T-cell (primary cell): Measurements from ENCODE around the gene FBXL5. TPM values are rescaled to one million over a fixed set of nuclear protein-coding genes. Genes with fewer than 3 reads are reported as not detected.

ENCODE experiments used
- ATAC-seq, 4 experiments: fragments of 200-7000 bp in 3 of 4; fragments of 150-1000 bp in 1 of 4; cut with Tn5 transposase; replicated peaks in 1 of 4; 1 replicate in 3 of 4; 2 replicates in 1 of 4; pipeline ENCODE4 v1.10.0; 2021; ENCODE audit warnings: moderate library complexity in 3 of 4, mild to moderate bottlenecking in 2 of 4, moderate number of reproducible peaks in 1 of 4
- CTCF ChIA-PET, 2 donors: fragments of 300-600 bp; sonication (Branson Sonifier 250); formaldehyde crosslinking; loops; one replicate each; lab custom pipeline; 2022; ENCODE audit warnings: antibody characterized with exemption in 2 of 2; lab: Charles Lee
- POLR2A ChIA-PET, 2 donors: fragments of 300-600 bp; sonication (Branson Sonifier 250); formaldehyde crosslinking; loops; one replicate each; lab custom pipeline; 2022; ENCODE audit warnings: antibody characterized with exemption in 2 of 2; lab: Charles Lee
- DNase-seq, 35 experiments: peaks; one replicate each; pipeline versions ENCODE4 v3.0.0 to v3.0.0-alpha.2; 2013 to 2023
- H3K27ac ChIP-seq: one replicate; pipeline ENCODE4 v1.5.1; 2013; ENCODE audit warnings: low read length
- H3K27me3 ChIP-seq, 2 experiments: replicated peaks in 1 of 2; 1 replicate in 1 of 2; 2 replicates in 1 of 2; pipeline versions ENCODE4 v1.6.1 to v1.7.0; 2013; ENCODE audit warnings: low read length in 1 of 2, mixed read lengths in 1 of 2; ENCODE audit not compliant: control insufficient read depth in 2 of 2, insufficient read depth in 2 of 2; ENCODE audit errors: extremely low read depth in 1 of 2
- H3K36me3 ChIP-seq, 2 donors: 1 replicate in 1 of 2; 2 replicates in 1 of 2; pipeline versions ENCODE4 v1.6.1 to v1.7.0; 2013; ENCODE audit warnings: low read length in 1 of 2; ENCODE audit not compliant: control insufficient read depth in 2 of 2, insufficient read depth in 1 of 2; ENCODE audit errors: extremely low read depth in 1 of 2
- H3K4me1 ChIP-seq, 2 experiments: 1 replicate in 1 of 2; 2 replicates in 1 of 2; pipeline versions ENCODE4 v1.6.1 to v1.7.0; 2013; ENCODE audit warnings: low read length in 2 of 2, mixed read lengths in 1 of 2; ENCODE audit not compliant: insufficient read depth in 2 of 2, control insufficient read depth in 1 of 2; ENCODE audit errors: extremely low read depth in 1 of 2
- H3K4me3 ChIP-seq, 2 donors: 1 replicate in 1 of 2; 2 replicates in 1 of 2; pipeline versions ENCODE4 v1.5.1 to v1.7.0; 2013; ENCODE audit warnings: mild to moderate bottlenecking in 2 of 2, low read length in 1 of 2, moderate library complexity in 1 of 2; ENCODE audit not compliant: control insufficient read depth in 1 of 2; ENCODE audit errors: extremely low read depth in 1 of 2
- H3K9me3 ChIP-seq: 2 replicates; pipeline ENCODE4 v1.7.0; 2013
- H3K27ac Mint-ChIP-seq, 2 donors: one replicate each; pipeline ENCODE4 v1.8.0; 2020 to 2021; ENCODE audit warnings: mild to moderate bottlenecking in 2 of 2, mixed read lengths in 2 of 2
- H3K27me3 Mint-ChIP-seq, 2 donors: one replicate each; pipeline ENCODE4 v1.8.0; 2021 to 2022; ENCODE audit warnings: mixed read lengths in 2 of 2
- H3K36me3 Mint-ChIP-seq: one replicate; pipeline ENCODE4 v1.8.0; 2021; ENCODE audit warnings: mixed read lengths
- H3K4me1 Mint-ChIP-seq, 3 donors: one replicate each; pipeline ENCODE4 v1.8.0; 2020 to 2022; ENCODE audit warnings: mixed read lengths in 3 of 3, mild to moderate bottlenecking in 1 of 3
- H3K4me3 Mint-ChIP-seq, 3 donors: one replicate each; pipeline ENCODE4 v1.8.0; 2020 to 2022; ENCODE audit warnings: mild to moderate bottlenecking in 3 of 3, mixed read lengths in 3 of 3, moderate library complexity in 3 of 3
- H3K9me3 Mint-ChIP-seq, 3 donors: one replicate each; pipeline ENCODE4 v1.8.0; 2020 to 2022; ENCODE audit warnings: mixed read lengths in 3 of 3
- WGBS: methylation state at CpG from one replicate; pipeline ENCODE4 v1.1.5; 2013; ENCODE audit warnings: missing lambda C conversion rate; ENCODE audit not compliant: insufficient coverage; 5-methylcytosine and 5-hydroxymethylcytosine counted together
- total RNA-seq, 35 experiments: library from RNA in 6 of 35; stranded (reverse) in 6 of 35; fragments of 120-200 nt in 1 of 35; gene quantifications; one replicate each; pipeline versions ENCODE4 v1.2.1 to v1.2.4 and lab custom pipeline; 2013 to 2026

The FBXL5 gene
- total RNA-seq, 5 donors from 2014 or later (not counting 1 experiment from before 2014, with no cell fraction given), result 40.2 to 64.6 (median 45.0) TPM

DNA sequence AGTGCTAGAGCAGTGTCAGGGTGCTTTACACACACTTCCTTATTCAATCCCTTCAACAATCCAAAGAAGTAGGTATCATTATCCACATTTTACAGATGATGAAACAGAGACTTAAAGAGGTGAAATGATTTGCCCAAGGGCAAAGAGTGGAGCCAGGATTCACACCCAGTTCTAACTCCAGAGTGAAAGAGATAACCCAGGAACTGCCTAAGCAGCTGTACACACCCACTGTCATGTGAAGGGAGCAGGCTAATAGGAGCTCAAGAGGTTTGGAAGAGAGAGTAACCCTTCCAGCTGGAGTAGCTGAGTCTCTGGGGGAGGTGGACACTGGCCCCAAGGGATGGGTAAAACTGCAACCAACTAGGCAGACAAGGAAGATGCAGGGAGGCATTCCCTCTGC lies 92.5 kb downstream of the FBXL5 start:
- no peak overlapping the region for H3K4me3 Mint-ChIP-seq
- no peaks in the 10 kb centered on the region for H3K4me1 ChIP-seq
- peaks cover 2 to 3% of the 10 kb centered on the region in 2 donors for H3K36me3 ChIP-seq
- H3K27me3 ChIP-seq, result no peaks in the 10 kb centered on the region
- H3K27me3 Mint-ChIP-seq, result no peaks in the 10 kb centered on the region
- ChIA-PET POLR2A (no interaction called here), CTCF (no interaction called here)
- H3K27ac ChIP-seq, result no peak overlapping the region
- no peaks in the 10 kb centered on the region for H3K9me3 ChIP-seq
- H3K9me3 Mint-ChIP-seq, result no peaks in the 10 kb centered on the region
- ATAC-seq, result no peak
- no peak overlapping the region for H3K27ac Mint-ChIP-seq
- no peak overlapping the region for H3K4me3 ChIP-seq
- no peak for DNase-seq
- H3K36me3 Mint-ChIP-seq, result peaks cover 37% of the 10 kb centered on the region
- H3K4me1 Mint-ChIP-seq, result peaks cover 0 to 2% (median 0%) of the 10 kb centered on the region in 3 donors

DNA sequence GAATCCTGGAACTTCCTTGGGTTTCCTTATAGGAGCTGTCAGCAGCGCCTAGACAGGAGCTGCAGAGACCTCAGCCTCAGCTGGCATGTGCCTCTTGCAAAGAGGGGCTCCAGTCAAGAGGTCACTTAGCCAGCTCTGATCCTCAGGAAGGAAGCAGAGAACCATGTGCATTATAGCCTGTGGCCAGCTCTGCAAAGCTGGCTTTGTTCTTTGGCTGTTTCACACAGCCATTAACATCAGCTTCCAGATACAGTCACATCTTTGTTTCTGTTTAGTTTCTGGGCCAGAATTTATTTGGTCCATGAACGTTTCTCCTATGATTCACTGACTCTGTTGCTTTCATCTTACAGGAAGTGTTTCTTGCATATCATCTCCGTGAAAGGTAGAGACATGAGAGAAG lies 93.0 kb downstream of the FBXL5 start:
- H3K4me1 ChIP-seq, result no peaks in the 10 kb centered on the region
- Mint-ChIP-seq H3K27me3 (no peaks in the 10 kb centered on the region), H3K9me3 (no peaks in the 10 kb centered on the region), H3K4me3 (no peak overlapping the region), H3K36me3 (peaks cover 32% of the 10 kb centered on the region), H3K4me1 (peaks cover 0 to 2% (median 0%) of the 10 kb centered on the region in 3 donors), H3K27ac (no peak overlapping the region)
- no peak for ATAC-seq
- H3K27ac ChIP-seq, result no peak overlapping the region
- H3K36me3 ChIP-seq, result peaks cover 2 to 3% of the 10 kb centered on the region in 2 donors
- no peaks in the 10 kb centered on the region for H3K27me3 ChIP-seq
- no peak overlapping the region for H3K4me3 ChIP-seq
- H3K9me3 ChIP-seq, result no peaks in the 10 kb centered on the region
- WGBS, result 100% methylated on average over 1 of the region's 3 CpGs
- no peak for DNase-seq
- ChIA-PET CTCF (interaction anchor here in 1 of 2 donors (0.9 kb wide), 1 partner anchor 16 kb away, joined by 3 read pairs; no protein-coding TSS in a partner anchor), POLR2A (no interaction called here)

DNA sequence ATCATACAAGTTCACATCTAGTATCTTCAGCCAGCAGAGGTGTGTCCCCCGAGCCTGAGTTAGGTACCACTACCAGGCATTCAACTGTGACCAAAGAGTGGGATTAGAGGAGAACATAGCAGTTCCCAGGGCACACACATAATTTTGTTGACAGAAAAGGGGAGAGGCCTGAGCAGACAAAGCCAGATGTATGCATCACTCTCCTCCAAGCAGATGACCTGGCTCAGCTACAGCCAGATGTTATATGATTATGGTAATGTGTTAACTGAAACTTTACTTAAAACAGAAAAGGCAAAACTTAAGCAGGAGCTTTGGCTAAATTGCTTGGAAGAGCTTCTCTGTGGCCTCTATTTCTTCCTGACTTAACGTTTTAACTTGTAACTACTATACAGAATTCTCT lies 96.6 kb downstream of the FBXL5 start:
- no peaks in the 10 kb centered on the region for H3K9me3 ChIP-seq
- ATAC-seq (no peak), DNase-seq (no peak)
- no peak overlapping the region for H3K4me3 ChIP-seq
- H3K36me3 Mint-ChIP-seq, result peaks cover 15% of the 10 kb centered on the region
- no peaks in the 10 kb centered on the region for H3K9me3 Mint-ChIP-seq
- H3K4me1 Mint-ChIP-seq, result peaks cover 0 to 2% (median 0%) of the 10 kb centered on the region in 3 donors
- no peaks in the 10 kb centered on the region for H3K27me3 Mint-ChIP-seq
- H3K4me1 ChIP-seq, result no peaks in the 10 kb centered on the region
- no peak overlapping the region for H3K4me3 Mint-ChIP-seq
- peaks cover 0 to 2% of the 10 kb centered on the region in 2 donors for H3K36me3 ChIP-seq
- H3K27ac ChIP-seq, result no peak overlapping the region
- ChIA-PET POLR2A (no interaction called here), CTCF (no interaction called here)
- no peaks in the 10 kb centered on the region for H3K27me3 ChIP-seq
- WGBS, result no CpG with 5 or more reads among the region's 2 CpGs
- H3K27ac Mint-ChIP-seq, result no peak overlapping the region

DNA sequence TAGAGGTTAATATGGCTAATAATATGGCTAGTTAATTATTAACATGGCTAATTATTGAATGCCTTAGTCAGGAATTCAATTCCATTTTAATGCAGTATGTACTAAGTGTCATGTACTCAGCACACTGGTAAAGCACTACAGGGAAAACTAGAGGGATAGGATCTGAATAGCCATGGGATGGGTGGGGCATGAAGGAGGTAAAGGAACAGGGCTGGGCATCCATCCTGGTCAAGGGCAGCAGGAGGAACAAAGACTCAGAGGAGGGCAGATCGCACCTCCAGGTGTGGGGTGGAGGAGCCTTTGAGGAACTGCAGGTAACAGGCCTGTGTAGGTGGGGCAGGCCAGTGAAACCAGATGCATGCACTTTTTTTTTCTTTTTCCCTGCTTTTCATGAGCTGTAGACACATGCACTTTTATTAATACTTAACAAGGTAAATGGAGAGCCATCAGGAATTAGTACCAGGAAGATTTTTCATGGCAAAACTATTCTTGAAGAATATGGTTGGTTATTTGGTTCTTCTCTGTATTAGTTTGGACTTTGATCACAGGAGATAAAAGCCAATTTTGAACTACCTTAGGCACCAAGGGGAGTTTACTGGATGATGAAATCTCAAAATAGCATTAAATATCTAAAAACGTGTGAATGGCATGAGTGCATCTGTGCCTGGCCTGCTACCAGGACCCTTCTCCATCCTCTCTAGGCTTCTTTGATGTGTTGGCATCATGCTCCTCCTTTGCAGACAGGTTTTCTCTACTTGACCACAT lies 97.2 kb downstream of the FBXL5 start:
- no peaks in the 10 kb centered on the region for H3K9me3 Mint-ChIP-seq
- CTCF ChIA-PET, result no interaction called here

DNA sequence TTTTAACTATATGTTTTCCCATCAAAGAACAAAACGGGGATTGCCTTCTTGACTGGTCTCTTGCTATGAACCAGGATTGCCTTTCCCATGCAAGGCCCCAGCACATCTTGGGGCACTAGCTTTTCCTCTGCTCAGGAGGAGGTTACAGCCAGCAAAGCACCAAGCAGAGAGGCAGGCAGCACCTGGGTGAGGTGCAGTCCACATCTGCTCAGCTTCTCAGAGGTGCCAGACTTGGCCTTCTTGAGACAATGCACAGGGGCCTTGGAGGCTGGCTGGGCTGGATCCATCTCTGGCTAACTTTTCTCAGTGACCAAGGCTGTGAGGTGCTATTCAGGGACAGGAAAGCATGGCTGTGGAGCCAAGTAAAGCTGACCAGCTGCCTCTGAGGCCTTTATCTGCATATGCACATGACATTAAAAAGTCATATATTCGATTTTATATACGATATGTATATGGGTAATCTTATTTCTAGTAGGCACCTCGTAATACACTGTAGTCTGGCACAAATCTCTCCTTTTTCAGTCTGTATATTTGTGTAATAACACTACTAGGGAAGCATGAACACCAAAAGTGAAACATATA lies 98.6 kb downstream of the FBXL5 start:
- H3K4me3 Mint-ChIP-seq, result no peak overlapping the region
- ChIA-PET CTCF (no interaction called here), POLR2A (no interaction called here)
- Histone ChIP-seq H3K4me3 (no peak overlapping the region), H3K36me3 (no peaks in the 10 kb centered on the region), H3K27me3 (no peaks in the 10 kb centered on the region), H3K9me3 (no peaks in the 10 kb centered on the region), H3K27ac (no peak overlapping the region), H3K4me1 (no peaks in the 10 kb centered on the region)
- no peaks in the 10 kb centered on the region for H3K27me3 Mint-ChIP-seq
- H3K9me3 Mint-ChIP-seq, result no peaks in the 10 kb centered on the region
- peaks cover 2% of the 10 kb centered on the region for H3K36me3 Mint-ChIP-seq
- peaks cover 0 to 2% (median 0%) of the 10 kb centered on the region in 3 donors for H3K4me1 Mint-ChIP-seq
- no peak for DNase-seq
- H3K27ac Mint-ChIP-seq, result no peak overlapping the region
- WGBS, result 93% methylated on average over 1 of the region's 4 CpGs
- ATAC-seq, result no peak

More for the DNA sequence above, 97.2 kb downstream of the FBXL5 start:
- no peak overlapping the region for H3K27ac ChIP-seq
- Mint-ChIP-seq H3K27me3 (no peaks in the 10 kb centered on the region), H3K4me1 (peaks cover 0 to 2% (median 0%) of the 10 kb centered on the region in 3 donors), H3K36me3 (peaks cover 10% of the 10 kb centered on the region), H3K4me3 (no peak overlapping the region), H3K27ac (no peak overlapping the region)
- H3K27me3 ChIP-seq, result no peaks in the 10 kb centered on the region
- no peak for ATAC-seq
- POLR2A ChIA-PET, result no interaction called here
- no peaks in the 10 kb centered on the region for H3K4me1 ChIP-seq
- no CpG with 5 or more reads among the region's 2 CpGs for WGBS
- no peaks in the 10 kb centered on the region for H3K36me3 ChIP-seq
- H3K4me3 ChIP-seq, result no peak overlapping the region
- no peak for DNase-seq
- H3K9me3 ChIP-seq, result no peaks in the 10 kb centered on the region
